ENCODE data around the gene NEDD4.

NEDD4 gene

GRCh38 chr15:55835866-55836265 is 157.5 kb downstream of the NEDD4 start:
- no peak for TF ChIP-seq CTCF (conservative IDR thresholded peaks at IDR 0.05; ENCODE audit: low read depth, low read length)
- DNase-seq (ENCODE audit: low read depth) = no peak

GRCh38 chr15:55834331-55834730 is 159.1 kb downstream of the NEDD4 start:
- no peak for DNase-seq (ENCODE audit: low read depth)
- H3K4me3 ChIP-seq (ENCODE audit: low read length) = no peak overlapping the region
- no peak for TF ChIP-seq CTCF (conservative IDR thresholded peaks at IDR 0.05; ENCODE audit: low read depth, low read length)

More at GRCh38 chr15:55835866-55836265, 157.5 kb downstream of the NEDD4 start:
- no peak overlapping the region for H3K4me3 ChIP-seq (ENCODE audit: low read length)

GRCh38 chr15:55829826-55830225 is 163.6 kb downstream of the NEDD4 start:
- TF ChIP-seq CTCF (conservative IDR thresholded peaks at IDR 0.05; ENCODE audit: low read depth, low read length) = no peak
- no peak for DNase-seq (ENCODE audit: low read depth)
- H3K4me3 ChIP-seq (ENCODE audit: low read length) = no peak overlapping the region

GRCh38 chr15:55827955-55828354 is 165.5 kb downstream of the NEDD4 start:
- TF ChIP-seq CTCF (conservative IDR thresholded peaks at IDR 0.05; ENCODE audit: low read depth, low read length) = no peak
- no peak for DNase-seq (ENCODE audit: low read depth)
- H3K4me3 ChIP-seq (ENCODE audit: low read length) = no peak overlapping the region

GRCh38 chr15:55827204-55827603 is 166.2 kb downstream of the NEDD4 start:
- no peak overlapping the region for H3K4me3 ChIP-seq (ENCODE audit: low read length)
- no peak for DNase-seq (ENCODE audit: low read depth)
- TF ChIP-seq CTCF (conservative IDR thresholded peaks at IDR 0.05; ENCODE audit: low read depth, low read length) = peak; percentile 10

- no peak overlapping the region for H3K4me3 ChIP-seq (ENCODE audit: low read length)
- no peak for TF ChIP-seq CTCF (conservative IDR thresholded peaks at IDR 0.05; ENCODE audit: low read depth, low read length)
- no peak for DNase-seq (ENCODE audit: low read depth)
Observed at GRCh38 chr15:55824857-55825613, 168.4 kb downstream of the NEDD4 start.

GRCh38 chr15:55823699-55824340 is 169.6 kb downstream of the NEDD4 start:
- no peak for DNase-seq (ENCODE audit: low read depth)
- TF ChIP-seq CTCF (conservative IDR thresholded peaks at IDR 0.05; ENCODE audit: low read depth, low read length) = no peak
- no peak overlapping the region for H3K4me3 ChIP-seq (ENCODE audit: low read length)

Data from retinal pigment epithelial cell (primary cell).